ENCODE measurements around the gene PMEPA1.

Gene PMEPA1

GRCh38 chr20:57666106-57666833 is 43.5 kb downstream of the PMEPA1 start:
- Histone ChIP-seq H3K9me3 (ENCODE audit: insufficient read depth, low read length) (no peaks in the 10 kb centered on the region), H2AFZ (ENCODE audit: low read depth, low read length) (no peak overlapping the region), H3K36me3 (replicated peaks; ENCODE audit: low read depth, low read length) (no peaks in the 10 kb centered on the region), H3K4me3 (ENCODE audit: low read length) (no peak overlapping the region), H3K79me2 (ENCODE audit: low read length) (no peaks in the 10 kb centered on the region), H4K20me1 (ENCODE audit: insufficient read depth, low read length) (no peaks in the 10 kb centered on the region), H3K27me3 (ENCODE audit: low read depth, low read length) (peaks cover 43% of the 10 kb centered on the region), H3K27ac (ENCODE audit: low read length) (no peak overlapping the region), H3K4me2 (ENCODE audit: low read length) (no peak overlapping the region), H3K4me1 (ENCODE audit: low read length) (no peaks in the 10 kb centered on the region), H3K9ac (ENCODE audit: low read length) (no peak overlapping the region)
- TF ChIP-seq CTCF (IDR thresholded peaks at IDR 0.05; ENCODE audit: low read depth, low read length) (no peak), EZH2phosphoT487 (IDR thresholded peaks at IDR 0.05; ENCODE audit: low read depth) (no peak)

GRCh38 chr20:57665589-57665971 is 44.2 kb downstream of the PMEPA1 start:
- Histone ChIP-seq H3K4me1 (ENCODE audit: low read length) (no peaks in the 10 kb centered on the region), H3K9me3 (ENCODE audit: insufficient read depth, low read length) (no peaks in the 10 kb centered on the region), H3K27me3 (ENCODE audit: low read depth, low read length) (peaks cover 40% of the 10 kb centered on the region), H3K9ac (ENCODE audit: low read length) (no peak overlapping the region), H3K4me2 (ENCODE audit: low read length) (no peak overlapping the region), H2AFZ (ENCODE audit: low read depth, low read length) (no peak overlapping the region), H3K27ac (ENCODE audit: low read length) (no peak overlapping the region), H3K4me3 (ENCODE audit: low read length) (no peak overlapping the region), H4K20me1 (ENCODE audit: insufficient read depth, low read length) (no peaks in the 10 kb centered on the region), H3K79me2 (ENCODE audit: low read length) (no peaks in the 10 kb centered on the region), H3K36me3 (replicated peaks; ENCODE audit: low read depth, low read length) (no peaks in the 10 kb centered on the region)
- TF ChIP-seq EZH2phosphoT487 (IDR thresholded peaks at IDR 0.05; ENCODE audit: low read depth) (no peak), CTCF (IDR thresholded peaks at IDR 0.05; ENCODE audit: low read depth, low read length) (no peak)

- no peak overlapping the region for H3K4me3 ChIP-seq (ENCODE audit: low read length)
- TF ChIP-seq CTCF (IDR thresholded peaks at IDR 0.05; ENCODE audit: low read depth, low read length) (no peak), EZH2phosphoT487 (IDR thresholded peaks at IDR 0.05; ENCODE audit: low read depth) (no peak)
- H3K36me3 ChIP-seq (replicated peaks; ENCODE audit: low read depth, low read length) = no peaks in the 10 kb centered on the region
- no peaks in the 10 kb centered on the region for H4K20me1 ChIP-seq (ENCODE audit: insufficient read depth, low read length)
- H3K9me3 ChIP-seq (ENCODE audit: insufficient read depth, low read length) = no peaks in the 10 kb centered on the region
- peaks cover 36% of the 10 kb centered on the region for H3K27me3 ChIP-seq (ENCODE audit: low read depth, low read length)
- no peak overlapping the region for H3K4me2 ChIP-seq (ENCODE audit: low read length)
- H3K4me1 ChIP-seq (ENCODE audit: low read length) = no peaks in the 10 kb centered on the region
- H3K79me2 ChIP-seq (ENCODE audit: low read length) = no peaks in the 10 kb centered on the region
- no peak overlapping the region for H3K27ac ChIP-seq (ENCODE audit: low read length)
- no peak overlapping the region for H3K9ac ChIP-seq (ENCODE audit: low read length)
- H2AFZ ChIP-seq (ENCODE audit: low read depth, low read length) = no peak overlapping the region
Measured at GRCh38 chr20:57664924-57665588, 44.8 kb downstream of the PMEPA1 start.

- no peaks in the 10 kb centered on the region for H3K36me3 ChIP-seq (replicated peaks; ENCODE audit: low read depth, low read length)
- no peaks in the 10 kb centered on the region for H4K20me1 ChIP-seq (ENCODE audit: insufficient read depth, low read length)
- H3K27ac ChIP-seq (ENCODE audit: low read length) = no peak overlapping the region
- H3K4me1 ChIP-seq (ENCODE audit: low read length) = no peaks in the 10 kb centered on the region
- no peaks in the 10 kb centered on the region for H3K9me3 ChIP-seq (ENCODE audit: insufficient read depth, low read length)
- H3K27me3 ChIP-seq (ENCODE audit: low read depth, low read length) = peaks cover 32% of the 10 kb centered on the region
- H3K4me3 ChIP-seq (ENCODE audit: low read length) = no peak overlapping the region
- TF ChIP-seq CTCF (IDR thresholded peaks at IDR 0.05; ENCODE audit: low read depth, low read length) = no peak
- no peak for TF ChIP-seq EZH2phosphoT487 (IDR thresholded peaks at IDR 0.05; ENCODE audit: low read depth)
- H2AFZ ChIP-seq (ENCODE audit: low read depth, low read length) = no peak overlapping the region
- H3K79me2 ChIP-seq (ENCODE audit: low read length) = no peaks in the 10 kb centered on the region
- H3K4me2 ChIP-seq (ENCODE audit: low read length) = no peak overlapping the region
- no peak overlapping the region for H3K9ac ChIP-seq (ENCODE audit: low read length)
Measured at GRCh38 chr20:57664476-57664875, 45.3 kb downstream of the PMEPA1 start.

All from OCI-LY3 (cell line).